Left kidney (tissue), 2 donors: Measurements from ENCODE around the gene FARP1. TPM values are rescaled to one million over a fixed set of nuclear protein-coding genes. Genes with fewer than 3 reads are reported as not detected.

Experiments used
- DNase-seq: peaks from one replicate; pipeline ENCODE4 v3.0.0-alpha.2; 2013
- polyA plus RNA-seq: library from polyadenylated mRNA; unstranded; fragments of 120-200 nt; gene quantifications from one replicate; pipeline ENCODE4 v1.2.1, GENCODE V29; 2013; ENCODE audit not compliant: insufficient read length

FARP1 gene
- polyA plus RNA-seq, 1 donor: 298 TPM

DNA sequence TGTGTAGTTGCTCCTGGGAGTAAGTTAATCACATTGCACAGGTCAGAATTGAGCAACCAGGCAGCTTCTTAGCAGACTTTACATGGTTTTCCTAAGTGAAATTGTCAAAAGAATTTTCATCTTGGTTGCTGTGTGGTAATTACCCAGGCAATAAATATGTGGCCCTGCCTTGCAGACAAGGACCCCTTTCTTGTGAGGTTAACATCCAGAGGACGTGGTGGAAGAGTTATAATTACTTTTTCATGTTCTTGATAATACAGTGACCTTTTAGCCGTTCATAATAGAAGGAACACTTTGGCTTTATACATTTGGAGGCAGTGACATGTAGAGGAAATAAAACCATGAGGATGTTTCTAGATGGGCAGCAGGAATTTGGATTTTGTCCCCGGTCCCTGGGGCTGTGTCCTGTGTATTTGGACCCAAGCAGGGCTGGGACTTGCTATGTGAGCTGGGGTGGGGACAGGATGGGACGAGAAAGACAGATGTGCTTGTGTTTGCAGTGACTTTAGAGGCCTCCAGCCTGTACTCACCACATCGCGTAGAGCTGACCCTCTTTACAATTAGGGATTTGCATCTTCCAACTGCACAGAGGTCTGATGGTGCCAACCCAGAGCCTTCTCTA is 277.8 kb downstream of the FARP1 start:
- DNase-seq: no peak

DNA sequence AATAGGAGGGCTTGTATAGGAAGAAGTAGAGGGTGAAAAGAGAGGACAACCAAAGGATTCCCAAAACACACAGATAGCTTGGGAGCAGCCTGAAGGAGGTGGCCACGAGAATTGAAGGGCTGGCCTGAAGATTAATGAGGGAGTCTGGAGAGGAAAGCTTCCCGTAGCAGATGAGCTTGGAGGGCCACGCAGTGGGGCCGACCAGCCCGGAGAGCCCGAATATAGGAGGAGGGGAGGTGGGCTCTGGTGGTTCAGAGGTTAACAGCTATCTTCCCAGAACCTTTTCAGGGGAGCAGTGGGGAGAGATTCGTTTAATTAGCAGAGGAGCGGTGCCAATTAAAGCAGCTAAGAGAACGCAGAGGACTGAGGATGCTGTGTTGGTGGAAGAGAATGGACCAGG is 279.2 kb downstream of the FARP1 start:
- DNase-seq: no peak

DNA sequence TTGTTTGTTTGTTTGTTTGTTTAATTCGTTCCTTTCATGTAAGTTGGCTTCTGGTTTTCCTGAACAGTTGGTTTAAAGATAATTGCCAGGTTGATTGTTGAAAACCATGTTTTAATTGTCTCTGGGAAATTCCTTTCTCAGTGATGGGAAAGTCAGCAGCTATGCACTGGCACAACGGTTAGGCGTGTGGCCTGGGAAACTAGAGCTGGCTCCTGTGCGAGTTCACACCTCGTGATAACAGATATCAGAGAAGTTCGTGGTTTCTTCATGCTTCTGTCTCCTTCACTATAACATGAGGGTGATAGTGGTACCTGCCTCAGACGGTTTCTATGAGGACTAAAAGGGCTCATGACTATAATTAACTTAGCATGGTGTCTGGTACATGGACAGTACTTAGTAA is 280.5 kb downstream of the FARP1 start:
- DNase-seq: no peak

DNA sequence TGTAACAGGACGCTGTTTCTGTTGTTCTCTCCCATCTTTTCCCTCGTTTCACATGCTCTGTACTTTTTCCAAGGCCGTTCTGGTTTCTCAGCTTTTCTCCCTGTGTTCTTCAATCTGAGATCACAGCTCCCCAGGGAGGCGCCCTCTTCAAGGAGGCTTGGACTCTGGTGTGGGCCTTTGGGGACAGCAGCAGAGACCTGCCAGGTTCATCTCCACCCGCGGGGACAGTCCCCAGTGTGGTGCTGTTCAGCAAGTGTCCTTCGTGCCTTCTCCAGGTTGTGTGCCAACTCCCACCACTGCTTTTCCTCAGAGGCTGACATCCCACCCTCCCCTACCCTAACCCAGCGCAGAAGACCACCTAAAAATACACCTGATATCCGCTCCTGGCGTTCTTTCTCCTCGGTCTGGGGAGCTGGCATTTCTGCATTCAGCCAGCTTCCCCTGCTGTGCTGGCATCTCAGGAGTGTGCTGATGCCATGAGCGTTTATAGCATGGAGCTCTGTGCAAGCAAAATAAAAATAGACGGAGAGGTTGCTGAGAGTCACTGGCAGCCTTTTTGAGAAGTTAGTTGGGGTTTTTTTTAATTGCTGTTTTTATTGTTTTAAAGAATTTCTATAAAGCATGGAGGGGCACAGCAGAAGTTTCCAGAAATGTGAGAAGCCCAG is 284.6 kb downstream of the FARP1 start:
- no peak for DNase-seq

DNA sequence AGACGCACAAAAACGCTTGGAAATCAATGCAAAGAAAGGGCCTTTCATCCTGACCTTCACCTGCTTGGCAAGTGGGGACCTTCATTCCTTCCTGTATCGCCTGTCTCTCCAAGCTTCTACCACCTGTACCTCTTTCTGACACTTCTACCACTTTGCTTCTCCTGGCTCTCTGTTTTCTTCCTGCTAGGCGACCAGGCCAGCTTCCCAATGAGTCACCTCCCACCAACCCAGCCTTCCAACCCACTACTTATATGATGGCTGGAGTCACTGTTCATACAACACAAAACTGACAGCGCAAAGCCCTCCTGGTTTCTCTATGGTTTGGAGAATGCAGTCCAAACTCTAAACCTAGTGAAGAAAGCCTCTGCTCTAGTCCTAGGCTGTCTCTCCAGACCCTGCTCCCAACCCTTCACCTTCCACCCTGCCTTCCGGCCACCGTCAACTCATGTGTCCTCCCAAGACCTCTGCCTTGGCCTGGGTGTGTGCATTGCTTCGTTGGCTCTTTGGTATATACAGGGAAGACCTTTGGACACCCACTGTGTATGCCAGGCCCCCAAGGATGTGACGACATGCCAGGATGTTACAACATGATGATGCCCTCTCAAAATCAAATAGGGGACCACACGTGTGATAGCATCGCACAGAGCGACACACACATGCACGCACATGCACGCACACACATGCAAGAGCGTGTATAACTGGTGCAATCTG is 285.5 kb downstream of the FARP1 start:
- no peak for DNase-seq

DNA sequence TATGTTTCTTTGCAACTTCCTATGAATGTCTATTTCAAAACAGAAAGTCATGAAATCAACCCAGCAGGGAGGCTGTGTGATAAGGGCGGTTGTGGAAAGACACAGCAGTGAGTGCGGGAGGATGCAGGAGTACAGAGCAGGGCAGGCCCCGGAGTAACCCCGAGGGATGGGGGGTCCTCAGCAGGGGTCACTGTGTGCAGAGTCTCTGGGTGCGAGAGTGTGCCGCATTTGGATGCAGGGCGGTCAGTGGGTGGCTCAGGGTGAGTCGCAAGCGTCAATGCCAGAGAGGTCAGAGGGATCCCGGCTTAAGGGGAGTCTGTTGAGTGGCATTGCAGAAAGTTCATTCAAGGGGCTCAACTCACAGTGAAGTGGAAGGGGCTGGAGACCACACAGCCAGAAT is 286.2 kb downstream of the FARP1 start:
- DNase-seq: no peak

DNA sequence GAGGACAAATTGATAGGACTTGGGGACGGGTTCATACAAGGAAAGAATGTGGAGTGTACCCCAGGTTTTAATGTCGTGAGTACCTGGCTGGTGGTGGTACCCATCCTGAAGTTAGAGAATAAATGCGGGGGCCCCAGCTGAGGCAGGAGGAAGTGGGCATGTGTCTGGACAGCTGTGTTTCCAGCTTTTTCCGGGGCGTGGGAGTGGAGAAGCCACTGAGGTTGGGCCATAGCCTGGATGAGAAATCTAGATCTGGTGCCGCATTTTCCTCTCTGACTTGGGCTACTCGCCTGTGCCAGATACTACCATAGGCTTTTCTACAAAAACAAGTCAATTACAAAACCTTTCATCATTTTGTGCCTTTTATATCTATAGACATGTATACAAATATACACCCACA is 286.6 kb downstream of the FARP1 start:
- DNase-seq: no peak

DNA sequence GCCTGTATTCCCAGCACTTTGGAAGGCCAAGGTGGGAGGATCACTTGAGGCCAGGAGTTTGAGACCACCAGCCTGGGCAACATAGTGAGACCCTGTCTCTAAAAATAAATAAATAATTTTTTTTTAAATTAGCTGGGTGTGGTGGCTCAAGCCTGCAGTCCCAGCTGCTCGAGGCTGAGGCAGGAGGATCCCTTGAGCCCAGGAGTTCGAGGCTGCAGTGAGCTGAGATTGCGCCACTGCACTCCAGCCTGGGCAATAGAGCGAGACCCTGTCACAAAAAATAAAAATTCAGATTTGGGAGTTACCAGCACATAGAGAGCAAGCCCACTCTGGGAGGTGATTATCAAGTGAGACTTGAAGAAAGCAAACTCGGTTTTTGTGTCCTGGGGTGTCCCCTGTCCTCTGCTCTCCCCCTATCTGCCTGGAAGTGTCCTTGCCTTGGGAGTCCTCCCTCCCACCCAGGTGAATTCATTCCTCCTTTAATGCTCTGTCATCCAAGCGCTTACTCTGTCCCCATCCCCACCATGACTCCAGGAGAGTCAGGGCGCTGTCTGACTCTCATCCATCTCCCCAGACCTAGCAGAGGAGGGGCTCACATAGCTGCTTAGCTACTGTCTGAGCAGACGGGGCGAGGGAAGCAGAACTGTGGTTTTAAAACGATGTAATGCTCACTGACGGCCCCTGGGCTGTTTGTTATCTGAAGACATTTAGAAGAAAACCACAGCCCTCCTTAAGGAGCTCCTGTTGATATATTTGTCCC is 287.3 kb downstream of the FARP1 start:
- no peak for DNase-seq

DNA sequence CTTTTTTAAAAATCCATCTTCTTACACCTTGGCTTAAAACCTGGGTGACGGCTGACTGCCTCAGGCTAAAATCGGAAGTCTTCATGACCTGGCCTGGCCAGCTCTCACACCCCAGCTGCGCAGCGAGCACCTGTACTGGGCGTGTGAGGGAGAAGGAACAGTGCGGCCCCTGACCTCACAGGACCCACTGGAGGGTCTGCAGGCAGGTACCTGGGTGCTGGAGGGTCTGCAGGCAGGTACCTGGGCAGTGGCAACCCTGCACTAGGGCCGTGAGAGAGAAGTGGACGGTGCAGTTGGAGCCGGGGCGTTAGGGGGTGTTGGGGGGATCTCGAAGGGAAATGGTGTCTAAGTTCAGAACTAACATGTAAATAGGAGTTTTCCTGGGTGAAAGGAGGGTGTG is 289.7 kb downstream of the FARP1 start:
- DNase-seq: no peak

DNA sequence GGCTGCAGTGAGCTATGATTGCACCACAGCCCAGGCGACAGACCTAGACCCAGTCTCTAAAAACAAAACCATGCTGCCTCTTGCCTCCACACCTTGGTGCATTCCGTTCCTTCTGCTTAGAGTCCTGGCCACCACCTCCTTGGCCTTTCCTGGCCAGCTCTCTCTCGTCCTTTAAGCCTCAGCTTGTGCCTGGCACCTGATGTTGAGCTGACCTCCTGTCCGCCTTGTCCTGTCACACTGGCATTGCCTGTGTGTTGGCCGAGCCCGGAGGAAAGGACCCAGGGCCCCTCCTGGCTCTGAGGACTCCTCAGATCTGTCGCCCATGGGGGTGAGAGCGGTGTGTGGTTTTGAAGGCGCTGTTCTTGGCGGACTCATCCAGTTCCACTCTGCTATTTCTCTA is 290.8 kb downstream of the FARP1 start:
- DNase-seq: no peak

DNA sequence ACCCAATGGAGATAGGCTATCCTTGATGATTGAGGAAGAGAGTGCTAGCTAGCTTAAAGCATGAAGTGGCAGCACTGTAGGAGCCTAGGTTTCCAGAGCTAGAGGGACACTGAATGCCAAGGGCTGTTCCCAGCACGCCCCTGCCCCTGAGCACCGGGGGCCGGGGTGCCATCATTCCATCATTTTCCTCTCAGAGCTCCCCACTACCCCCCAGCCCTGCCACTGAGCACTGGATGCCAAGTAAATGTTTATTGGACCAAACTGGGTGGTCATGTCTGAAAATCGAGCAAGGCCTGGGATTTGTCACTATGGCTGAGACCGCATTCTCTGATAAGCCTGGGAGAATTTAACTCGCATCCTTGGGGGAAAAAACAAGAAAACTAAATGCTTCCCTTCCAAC is 291.2 kb downstream of the FARP1 start:
- no peak for DNase-seq

DNA sequence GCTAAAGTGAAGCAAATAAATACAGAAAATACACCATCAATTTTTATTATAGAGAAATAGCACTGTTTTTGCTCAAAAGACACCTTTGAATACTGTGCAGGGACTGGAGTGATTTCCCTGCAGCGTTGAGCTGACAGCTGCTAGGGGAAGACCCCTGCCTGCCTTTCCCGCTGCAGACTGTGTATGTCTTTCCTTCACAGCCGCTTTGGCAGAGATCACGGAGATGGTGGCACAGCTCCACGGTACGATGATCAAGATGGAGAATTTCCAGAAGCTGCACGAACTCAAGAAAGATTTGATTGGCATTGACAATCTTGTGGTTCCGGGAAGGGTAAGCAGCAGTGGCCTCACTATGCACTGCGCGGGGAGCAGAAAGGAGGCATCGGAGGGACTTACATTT is 292.5 kb downstream of the FARP1 start:
- DNase-seq: no peak

DNA sequence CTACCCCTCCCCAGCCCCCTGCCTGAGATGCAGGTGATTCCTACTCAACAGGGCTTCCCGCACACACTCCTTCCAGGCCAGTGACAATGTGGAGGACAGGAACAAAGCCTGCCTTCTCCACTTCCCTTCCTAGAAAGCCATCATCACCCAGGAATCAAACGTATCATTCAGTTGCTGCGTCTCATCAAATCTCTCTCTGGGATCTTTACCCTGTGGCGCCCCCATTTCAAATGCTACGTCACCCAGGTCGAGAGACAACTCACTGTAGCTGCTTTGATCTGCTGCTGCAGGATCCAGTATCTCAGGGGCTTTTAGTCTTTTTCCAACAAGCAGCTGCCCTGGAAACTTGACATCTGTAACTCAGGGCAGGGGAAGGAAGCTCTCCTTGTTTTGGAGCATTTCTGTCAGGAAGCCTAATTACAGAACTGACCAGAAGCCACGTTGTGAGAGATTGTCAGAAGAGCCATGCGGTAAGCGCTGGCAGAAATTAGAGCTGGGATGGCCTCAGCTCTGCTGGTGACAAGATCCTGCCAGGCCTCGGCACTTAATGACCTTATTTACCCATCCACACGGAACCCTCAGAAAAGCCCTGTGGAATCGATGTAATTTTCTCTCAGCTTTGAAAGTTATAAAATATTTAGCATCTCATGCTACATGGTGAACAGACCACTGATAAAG is 293.5 kb downstream of the FARP1 start:
- no peak for DNase-seq

DNA sequence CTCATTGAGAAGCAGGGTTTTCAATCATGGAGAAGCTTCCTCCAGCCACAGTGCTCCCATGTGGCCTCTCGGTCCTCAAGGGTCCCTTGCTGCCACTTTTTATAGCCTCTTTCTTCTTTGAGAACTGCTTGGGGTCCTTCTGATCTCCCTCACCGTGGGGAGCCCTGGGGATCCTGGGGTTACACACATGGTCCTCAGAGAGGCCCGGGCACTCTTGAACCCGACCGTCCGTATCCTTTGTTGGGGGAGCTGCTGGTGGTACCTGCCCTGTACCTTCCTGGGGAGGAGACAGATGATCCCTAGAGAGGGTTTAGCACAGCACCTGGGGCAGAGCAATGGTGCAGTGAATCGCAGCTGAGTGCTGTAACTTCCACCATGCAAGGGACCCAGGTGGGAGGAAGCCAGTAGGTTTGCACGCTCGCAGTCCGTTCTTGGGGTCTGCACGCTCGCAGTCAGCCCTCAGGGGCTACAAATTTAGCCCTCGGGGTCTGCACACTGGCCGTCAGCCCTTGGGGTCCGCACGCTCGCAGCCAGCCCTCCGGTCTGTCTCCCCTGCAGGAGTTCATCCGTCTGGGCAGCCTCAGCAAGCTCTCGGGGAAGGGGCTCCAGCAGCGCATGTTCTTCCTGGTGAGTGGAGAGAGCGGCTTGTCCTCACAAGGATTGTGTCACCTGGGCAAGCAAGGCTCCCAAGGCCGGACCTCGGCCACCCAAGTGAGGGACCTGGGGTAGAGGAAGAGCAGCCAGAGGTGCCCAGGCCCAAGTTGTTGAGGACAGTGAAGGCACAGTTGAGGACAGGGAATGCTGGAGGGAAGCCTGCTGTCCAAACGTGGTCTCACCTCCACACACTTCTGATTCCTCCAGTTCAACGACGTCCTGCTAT is 295.6 kb downstream of the FARP1 start:
- no peak for DNase-seq

DNA sequence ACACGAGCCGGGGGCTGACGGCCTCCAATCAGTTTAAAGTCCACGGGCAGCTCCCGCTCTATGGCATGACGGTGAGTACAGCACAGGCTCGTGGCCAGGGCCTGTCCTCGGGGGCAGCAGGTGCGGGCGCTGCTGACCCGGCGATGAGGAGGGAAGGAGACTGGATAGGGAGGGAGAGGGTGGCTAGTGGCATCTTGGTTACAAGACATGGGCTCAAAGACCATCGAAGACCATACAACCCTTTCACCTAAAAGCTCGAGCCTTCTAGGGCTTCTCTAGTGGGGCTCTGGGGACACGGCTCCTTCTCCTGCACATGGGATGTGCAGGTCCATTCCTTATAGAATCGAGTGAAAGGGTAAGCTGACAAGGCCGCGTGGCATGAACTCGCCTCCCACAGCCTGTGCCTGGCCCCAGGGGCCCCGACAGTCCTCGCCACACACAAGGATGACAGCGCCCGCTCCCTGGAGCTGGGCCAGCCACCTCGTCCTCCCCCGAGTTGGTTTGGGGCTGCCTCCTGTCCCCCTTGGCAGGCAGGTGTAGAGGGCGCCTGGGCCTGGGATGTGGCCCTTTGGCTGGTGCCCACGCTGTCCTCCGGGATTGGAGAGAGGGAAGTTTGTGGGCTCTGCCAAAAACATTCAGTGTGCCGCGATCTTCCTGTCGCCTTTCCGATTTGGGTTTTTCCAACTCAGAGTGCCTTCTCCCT is 296.4 kb downstream of the FARP1 start:
- DNase-seq: no peak

DNA sequence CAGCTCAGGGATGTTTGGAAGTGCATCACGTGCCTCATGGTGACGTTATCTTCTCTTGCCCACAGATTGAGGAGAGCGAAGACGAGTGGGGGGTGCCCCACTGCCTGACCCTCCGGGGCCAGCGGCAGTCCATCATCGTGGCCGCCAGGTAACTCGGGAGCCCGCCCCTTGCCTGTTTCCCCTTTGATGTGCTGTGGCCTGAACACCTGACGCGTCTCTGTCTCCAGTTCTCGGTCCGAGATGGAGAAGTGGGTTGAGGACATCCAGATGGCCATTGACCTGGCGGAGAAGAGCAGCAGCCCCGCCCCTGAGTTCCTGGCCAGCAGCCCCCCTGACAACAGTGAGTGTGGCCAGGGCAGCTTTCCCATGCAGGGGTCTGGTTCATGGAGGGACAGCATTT is 297.0 kb downstream of the FARP1 start:
- no peak for DNase-seq

DNA sequence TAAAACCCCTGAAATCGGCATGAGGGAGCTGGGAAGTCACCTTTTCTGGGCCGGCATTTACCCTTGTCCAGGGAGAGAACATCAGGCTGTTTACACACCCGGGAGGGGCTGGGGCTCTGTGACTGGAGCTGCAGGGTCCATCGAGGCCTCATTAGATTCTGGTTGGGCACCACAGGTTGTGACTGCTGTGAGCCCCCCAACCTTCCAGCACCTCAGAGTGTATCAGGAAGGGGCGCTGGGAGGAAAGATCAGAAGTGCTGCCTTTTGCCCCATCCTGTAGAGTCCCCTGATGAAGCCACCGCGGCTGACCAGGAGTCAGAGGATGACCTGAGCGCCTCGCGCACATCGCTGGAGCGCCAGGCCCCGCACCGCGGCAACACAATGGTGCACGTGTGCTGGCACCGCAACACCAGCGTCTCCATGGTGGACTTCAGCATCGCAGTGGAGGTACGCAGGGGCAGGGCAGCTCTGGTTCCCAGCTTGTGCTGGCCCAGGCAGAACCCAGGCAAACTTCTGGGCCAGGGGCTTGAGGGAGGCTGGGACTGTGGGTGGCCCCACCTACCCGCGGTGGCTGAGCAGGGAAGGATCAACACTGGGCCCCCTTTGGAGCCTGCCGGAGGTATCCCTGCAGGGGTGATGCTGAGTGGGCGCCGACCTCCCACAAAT is 297.6 kb downstream of the FARP1 start:
- DNase-seq: no peak

DNA sequence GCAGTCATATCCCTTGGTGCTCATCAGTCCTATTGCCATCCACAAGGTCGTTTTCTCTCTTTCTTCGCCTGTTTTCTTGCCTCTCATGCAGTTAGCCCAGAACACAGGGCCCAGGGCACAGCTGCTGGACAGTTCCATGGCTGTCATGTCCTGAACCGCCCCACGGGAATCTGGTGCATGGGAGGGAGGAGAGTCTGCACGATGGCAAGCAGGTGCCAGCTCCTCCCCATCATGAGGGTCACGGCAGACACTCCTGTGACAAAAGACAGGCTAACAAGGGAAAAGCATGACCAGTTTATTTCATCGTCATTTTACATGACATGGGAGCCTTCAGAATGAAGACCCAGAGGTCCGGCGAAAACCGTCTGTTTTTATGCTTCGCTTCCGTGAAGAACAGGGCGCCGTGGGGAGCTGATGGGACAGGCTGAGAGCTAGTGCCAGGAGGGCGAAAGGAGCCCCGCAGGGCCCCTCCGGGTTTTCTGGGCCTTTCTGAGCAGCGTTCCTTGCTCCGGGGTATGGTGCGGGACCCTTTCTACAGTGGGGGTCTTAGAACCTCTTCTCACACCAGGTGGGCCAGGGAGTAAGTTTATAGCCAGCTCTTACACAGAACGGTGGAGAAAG is 298.3 kb downstream of the FARP1 start:
- DNase-seq: no peak

DNA sequence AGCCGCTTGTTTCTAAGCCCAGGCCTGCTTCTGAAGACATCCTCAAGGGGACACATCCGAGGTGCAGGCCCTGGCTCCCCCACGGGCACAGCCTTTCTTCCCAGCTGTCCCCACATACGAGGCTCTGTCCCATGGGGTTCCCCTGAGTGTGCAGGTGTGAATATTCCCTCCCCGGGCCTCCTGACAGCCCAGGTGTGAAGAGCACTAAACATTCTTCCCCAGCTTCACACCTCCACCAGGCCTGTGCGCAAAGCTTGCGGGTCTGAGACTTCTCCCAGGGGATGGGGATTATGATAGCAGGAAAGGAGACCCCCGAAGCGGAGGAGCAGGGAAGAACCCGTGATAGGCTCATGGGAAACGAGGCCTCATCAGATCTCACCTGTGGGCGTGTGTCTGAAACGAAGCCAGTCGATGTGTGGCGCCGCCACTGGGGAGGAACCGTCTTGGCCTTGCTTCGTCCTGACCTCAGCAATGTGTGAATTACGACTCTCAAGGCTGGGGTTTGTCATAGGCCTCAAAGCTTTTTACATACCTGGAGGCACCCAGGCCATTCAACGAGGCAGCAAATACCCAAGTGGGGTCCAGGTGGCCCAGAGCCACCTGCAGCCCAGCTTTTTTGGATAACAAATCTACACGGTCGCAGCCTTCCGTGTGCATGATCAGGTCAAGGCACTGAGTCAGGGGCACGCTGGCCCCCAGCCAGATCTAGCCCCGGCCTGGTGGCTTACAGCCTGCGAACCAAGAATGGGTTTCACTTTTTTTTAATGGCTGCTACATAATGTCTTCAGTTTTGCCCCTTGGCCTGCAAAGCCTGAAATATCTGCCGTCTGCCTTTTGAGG is 299.7 kb downstream of the FARP1 start:
- DNase-seq: no peak
